GM13976 (cell line): Measurements from ENCODE around the gene EDEM3.

Experiments
- DNase-seq: peaks from one replicate; pipeline ENCODE4 v3.0.0; 2012; ENCODE audit warnings: low spot score
- in situ Hi-C: fragments of 300-500 bp; cut with MboI; formaldehyde crosslinking; loops from one replicate; pipeline ENCODE4 v1.12.0; 2022; ENCODE audit warnings: low sequenced_read_pairs, mixed read lengths, inconsistent platforms; ENCODE audit not compliant: unreplicated experiment
- TF ChIP-seq, protein P1 (sequence below): IDR thresholded peaks from 2 replicates; pipeline ENCODE4 v1.5.1; 2012; ENCODE audit warnings: borderline replicate concordance, mild to moderate bottlenecking; ENCODE audit not compliant: insufficient read depth; ENCODE audit errors: extremely low read depth, missing control alignments, control extremely low read depth

Gene EDEM3

DNA sequence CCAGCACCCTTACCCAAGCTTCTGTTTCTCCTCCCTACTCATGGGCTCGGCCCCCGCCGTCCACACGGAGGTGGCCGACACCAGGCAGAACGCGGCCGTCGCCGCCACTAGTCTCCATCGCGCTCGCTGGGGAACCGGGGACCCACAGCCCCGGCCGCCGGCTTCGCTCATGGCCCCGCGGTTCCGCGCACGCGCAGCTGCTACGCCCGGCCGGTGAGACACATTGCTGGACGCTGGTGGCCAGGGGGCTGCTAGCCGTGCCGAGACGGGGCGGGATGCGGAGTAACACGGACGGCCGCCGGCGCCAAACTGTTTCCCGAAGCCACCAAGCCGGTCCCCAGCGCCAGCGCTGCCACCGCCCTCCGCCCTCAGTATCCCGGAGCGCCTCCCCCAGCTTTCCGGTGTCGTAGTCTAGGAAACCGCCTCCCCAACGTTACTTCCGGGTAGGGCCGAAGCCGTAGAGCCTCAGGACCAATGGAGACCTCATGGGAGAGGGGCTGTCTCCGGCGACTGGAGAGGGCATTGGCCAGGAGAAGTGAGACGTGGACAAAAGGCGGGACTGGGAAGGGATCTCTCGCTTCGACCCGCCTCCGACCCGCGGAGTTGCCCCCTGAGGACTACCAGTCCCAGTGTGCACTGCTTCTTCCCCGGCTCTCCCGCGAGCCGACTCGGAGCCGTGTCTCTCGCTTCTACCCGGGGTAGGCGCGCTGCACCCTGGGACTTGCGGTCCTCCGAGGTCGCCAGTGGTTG is at the start of gene EDEM3:
Gene EDEM3 (minus strand): TSS at position 383 of the 750 bp plus-strand sequence. CDS start 212 bp downstream, at position 171.
- DNase-seq, result peak; percentile 98
- TF ChIP-seq, protein P1, sequence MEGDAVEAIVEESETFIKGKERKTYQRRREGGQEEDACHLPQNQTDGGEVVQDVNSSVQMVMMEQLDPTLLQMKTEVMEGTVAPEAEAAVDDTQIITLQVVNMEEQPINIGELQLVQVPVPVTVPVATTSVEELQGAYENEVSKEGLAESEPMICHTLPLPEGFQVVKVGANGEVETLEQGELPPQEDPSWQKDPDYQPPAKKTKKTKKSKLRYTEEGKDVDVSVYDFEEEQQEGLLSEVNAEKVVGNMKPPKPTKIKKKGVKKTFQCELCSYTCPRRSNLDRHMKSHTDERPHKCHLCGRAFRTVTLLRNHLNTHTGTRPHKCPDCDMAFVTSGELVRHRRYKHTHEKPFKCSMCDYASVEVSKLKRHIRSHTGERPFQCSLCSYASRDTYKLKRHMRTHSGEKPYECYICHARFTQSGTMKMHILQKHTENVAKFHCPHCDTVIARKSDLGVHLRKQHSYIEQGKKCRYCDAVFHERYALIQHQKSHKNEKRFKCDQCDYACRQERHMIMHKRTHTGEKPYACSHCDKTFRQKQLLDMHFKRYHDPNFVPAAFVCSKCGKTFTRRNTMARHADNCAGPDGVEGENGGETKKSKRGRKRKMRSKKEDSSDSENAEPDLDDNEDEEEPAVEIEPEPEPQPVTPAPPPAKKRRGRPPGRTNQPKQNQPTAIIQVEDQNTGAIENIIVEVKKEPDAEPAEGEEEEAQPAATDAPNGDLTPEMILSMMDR, result no peak
- in situ Hi-C loops, result no loop called here

GRCh38 chr1:184804220-184804619 is 49.6 kb upstream of the EDEM3 start:
- DNase-seq, result no peak
- TF ChIP-seq, protein P1, result no peak
- in situ Hi-C loops, result loop anchor here (10.0 to 25.0 kb wide), 2 partner anchors 351 to 883 kb away; partner anchors contain the start of genes SWT1 and TRMT1L

GRCh38 chr1:184803180-184803492 is 48.5 kb upstream of the EDEM3 start:
- TF ChIP-seq, protein P1, result no peak
- in situ Hi-C loops, result loop anchor here (10.0 to 25.0 kb wide), 2 partner anchors 352 to 884 kb away; partner anchors contain the start of genes SWT1 and TRMT1L
- DNase-seq, result no peak

DNA sequence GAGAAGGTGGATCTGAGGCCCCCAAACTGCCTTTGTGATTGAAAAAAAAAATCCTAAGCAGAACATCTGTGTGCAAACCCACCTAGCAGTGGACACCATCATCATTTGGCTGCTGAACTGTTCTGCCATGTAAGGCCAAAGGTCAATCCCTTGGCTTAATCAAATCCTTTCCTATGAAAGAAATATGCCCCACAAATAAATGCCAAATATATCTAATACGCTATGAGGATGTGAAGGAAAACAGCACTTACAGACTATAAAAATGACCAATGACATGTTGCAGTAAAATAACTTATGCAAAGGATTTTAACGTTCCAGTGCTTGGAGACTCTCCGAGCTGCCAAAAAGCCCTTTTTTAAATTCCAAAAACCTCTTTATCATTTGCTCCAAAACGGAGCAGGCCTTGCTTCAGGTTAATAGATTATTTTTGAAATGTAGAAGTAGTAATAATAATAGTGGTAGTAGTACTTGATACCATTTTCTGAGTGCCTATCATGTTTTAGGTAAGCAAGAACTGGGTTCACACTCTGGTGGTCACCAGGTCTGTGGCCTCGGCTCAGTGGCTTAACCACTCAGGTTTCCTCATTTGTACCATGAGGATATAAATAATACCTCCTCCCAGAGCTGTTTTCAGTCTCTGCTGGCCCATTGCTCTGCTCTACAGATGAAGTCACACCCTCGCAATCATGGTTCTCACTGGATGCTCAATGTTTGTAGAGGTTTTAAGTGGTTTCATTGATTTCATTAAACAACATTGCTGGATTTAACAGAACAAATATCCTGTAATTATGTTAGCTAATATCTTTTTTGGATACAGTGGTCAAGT is 47.9 kb upstream of the EDEM3 start:
- TF ChIP-seq, protein P1, result no peak
- no peak for DNase-seq
- in situ Hi-C loops, result loop anchor here (10.0 to 25.0 kb wide), 2 partner anchors 352 to 885 kb away; partner anchors contain the start of genes SWT1 and TRMT1L

- no peak for DNase-seq
- in situ Hi-C loops, result loop anchor here (10.0 to 25.0 kb wide), 2 partner anchors 353 to 886 kb away; partner anchors contain the start of genes SWT1 and TRMT1L
- TF ChIP-seq, protein P1, result no peak
Observed at GRCh38 chr1:184801503-184801902, 46.8 kb upstream of the EDEM3 start.

GRCh38 chr1:184800876-184801275 is 46.2 kb upstream of the EDEM3 start:
- no peak for DNase-seq
- in situ Hi-C loops, result loop anchor here (10.0 to 25.0 kb wide), 2 partner anchors 354 to 886 kb away; partner anchors contain the start of genes SWT1 and TRMT1L
- TF ChIP-seq, protein P1, result no peak
